NT2/D1 (cell line): Measurements from ENCODE around the gene CPXM2.

Experiments used
- DNase-seq: peaks from one replicate; pipeline ENCODE4 v3.0.0-alpha.2; 2011; ENCODE audit warnings: low read depth, low spot score
- H3K27me3 ChIP-seq: 2 replicates; pipeline ENCODE4 v1.6.0; 2011; ENCODE audit warnings: mild to moderate bottlenecking; ENCODE audit not compliant: insufficient read length, insufficient read depth
- H3K36me3 ChIP-seq: 2 replicates; pipeline ENCODE4 v1.6.1; 2011; ENCODE audit warnings: mild to moderate bottlenecking, low read length, mixed read lengths; ENCODE audit not compliant: insufficient read depth, insufficient read length
- H3K4me1 ChIP-seq: 2 replicates; pipeline ENCODE4 v1.5.1; 2011; ENCODE audit not compliant: insufficient read depth, insufficient read length
- H3K4me3 ChIP-seq: 2 replicates; pipeline ENCODE4 v1.5.1; 2011; ENCODE audit warnings: low read depth; ENCODE audit not compliant: insufficient read length
- H3K9ac ChIP-seq: 2 replicates; pipeline ENCODE4 v1.6.0; 2011; ENCODE audit warnings: low read depth; ENCODE audit not compliant: insufficient read length
- H3K9me3 ChIP-seq: 2 replicates; pipeline ENCODE4 v1.5.1; 2011; ENCODE audit warnings: mild to moderate bottlenecking, low read length; ENCODE audit not compliant: insufficient read depth
- SUZ12 ChIP-seq: IDR thresholded peaks from 2 replicates; pipeline ENCODE4 v1.6.1; 2011; ENCODE audit not compliant: insufficient read length, insufficient read depth; ENCODE audit errors: extremely low read depth
- YY1 ChIP-seq: IDR thresholded peaks from 2 replicates; pipeline ENCODE4 v1.6.1; 2011; ENCODE audit not compliant: insufficient read length, insufficient read depth
- ZNF274 ChIP-seq: IDR thresholded peaks from 2 replicates; pipeline ENCODE4 v1.6.1; 2011; ENCODE audit warnings: mild to moderate bottlenecking, low read depth, low read length

CPXM2 gene

DNA sequence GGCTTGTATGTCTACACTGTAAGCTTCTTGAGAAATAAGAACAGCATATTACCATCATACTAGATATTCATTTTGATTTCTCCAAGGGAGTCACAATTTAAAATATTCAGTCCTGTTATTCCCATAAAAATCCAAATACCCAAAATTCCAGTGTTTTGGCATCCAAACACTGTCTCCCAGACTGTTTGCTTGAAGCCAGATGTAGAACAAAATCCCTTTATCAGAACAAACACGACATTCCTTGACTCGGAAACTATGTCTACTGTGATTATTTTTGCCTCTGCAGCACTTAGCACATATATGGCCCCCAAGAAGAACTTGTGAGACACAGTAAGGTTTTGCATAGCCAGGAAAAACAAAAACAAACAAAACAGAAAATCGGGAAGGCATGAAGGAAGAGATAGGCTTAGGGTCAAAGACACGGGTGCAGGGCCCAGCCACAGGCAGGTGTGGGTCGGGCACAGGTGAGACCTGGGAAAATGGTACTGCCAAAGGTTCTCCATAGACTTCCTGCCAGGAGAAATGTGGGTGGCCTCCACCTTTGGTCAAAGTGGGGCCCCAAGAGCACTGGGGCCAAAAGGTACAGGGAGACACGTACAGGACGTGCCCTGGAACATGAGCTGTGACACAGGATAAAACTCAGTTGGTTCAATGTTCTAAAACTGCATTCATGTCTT, 36.5 kb downstream of the CPXM2 start:
- Histone ChIP-seq H3K9me3 (no peaks in the 10 kb centered on the region), H3K4me1 (no peaks in the 10 kb centered on the region), H3K36me3 (no peaks in the 10 kb centered on the region), H3K9ac (no peak overlapping the region), H3K4me3 (no peak overlapping the region), H3K27me3 (no peaks in the 10 kb centered on the region)
- DNase-seq = no peak
- no peak for TF ChIP-seq ZNF274
- TF ChIP-seq YY1 = no peak
- TF ChIP-seq SUZ12 = no peak

DNA sequence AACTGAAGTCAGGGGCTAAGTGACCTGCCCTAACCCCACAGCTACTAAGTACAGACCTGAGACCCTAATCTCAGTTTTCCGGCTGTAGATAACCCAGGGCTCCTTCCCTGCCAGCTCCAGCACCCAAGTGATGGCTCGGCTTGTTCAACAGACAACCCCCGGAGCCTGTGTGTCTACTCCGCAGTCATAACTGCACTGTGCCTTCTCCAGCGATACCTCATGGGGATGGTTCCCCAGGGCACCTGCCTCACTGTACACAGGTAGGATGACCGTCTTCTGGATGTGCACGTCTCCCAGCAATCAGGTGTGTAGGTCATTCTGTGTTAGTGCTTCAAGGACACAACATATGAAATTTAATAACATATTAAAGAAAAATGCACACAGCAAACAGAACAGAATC, 37.1 kb downstream of the CPXM2 start:
- no peak overlapping the region for H3K4me3 ChIP-seq
- TF ChIP-seq ZNF274 = no peak
- no peak for TF ChIP-seq YY1
- TF ChIP-seq SUZ12 = no peak
- no peaks in the 10 kb centered on the region for H3K9me3 ChIP-seq
- no peak overlapping the region for H3K9ac ChIP-seq
- H3K36me3 ChIP-seq = no peaks in the 10 kb centered on the region
- H3K27me3 ChIP-seq = no peaks in the 10 kb centered on the region
- DNase-seq = no peak
- H3K4me1 ChIP-seq = no peaks in the 10 kb centered on the region

GRCh38 chr10:123854003-123854402, 37.6 kb downstream of the CPXM2 start:
- Histone ChIP-seq H3K9me3 (no peaks in the 10 kb centered on the region), H3K36me3 (no peaks in the 10 kb centered on the region), H3K4me1 (no peaks in the 10 kb centered on the region), H3K9ac (no peak overlapping the region), H3K4me3 (no peak overlapping the region), H3K27me3 (no peaks in the 10 kb centered on the region)
- no peak for DNase-seq
- TF ChIP-seq YY1 (no peak), ZNF274 (no peak), SUZ12 (no peak)

DNA sequence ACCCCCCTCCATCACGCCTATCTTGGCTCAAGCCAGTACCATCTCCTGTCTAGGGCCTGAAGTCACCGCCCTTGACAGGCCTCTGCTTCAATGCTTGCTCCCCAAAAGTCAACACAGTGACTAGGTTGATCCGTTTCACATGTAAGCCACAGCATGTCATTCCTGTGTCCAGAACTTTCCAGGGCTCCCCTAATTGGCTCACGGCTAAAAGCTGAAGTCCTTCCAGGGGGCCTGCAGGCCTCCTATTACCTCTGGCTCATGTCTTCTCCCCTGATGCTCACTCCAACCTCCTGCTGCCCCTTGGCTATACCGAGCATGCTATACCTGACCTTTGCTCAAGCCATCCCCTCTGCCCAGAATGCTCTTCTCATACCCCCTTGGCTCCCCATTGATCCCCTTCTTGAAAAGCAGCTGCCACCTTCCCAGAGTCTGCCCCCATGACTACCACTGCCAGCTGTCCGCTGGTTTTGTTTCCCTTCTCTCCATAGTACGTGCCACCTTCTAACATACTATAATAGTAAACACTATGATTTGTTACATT, 39.1 kb downstream of the CPXM2 start:
- Histone ChIP-seq H3K9ac (no peak overlapping the region), H3K9me3 (no peaks in the 10 kb centered on the region), H3K27me3 (no peaks in the 10 kb centered on the region), H3K36me3 (no peaks in the 10 kb centered on the region), H3K4me3 (no peak overlapping the region), H3K4me1 (no peaks in the 10 kb centered on the region)
- no peak for DNase-seq
- TF ChIP-seq ZNF274 = no peak
- no peak for TF ChIP-seq SUZ12
- TF ChIP-seq YY1 = no peak

DNA sequence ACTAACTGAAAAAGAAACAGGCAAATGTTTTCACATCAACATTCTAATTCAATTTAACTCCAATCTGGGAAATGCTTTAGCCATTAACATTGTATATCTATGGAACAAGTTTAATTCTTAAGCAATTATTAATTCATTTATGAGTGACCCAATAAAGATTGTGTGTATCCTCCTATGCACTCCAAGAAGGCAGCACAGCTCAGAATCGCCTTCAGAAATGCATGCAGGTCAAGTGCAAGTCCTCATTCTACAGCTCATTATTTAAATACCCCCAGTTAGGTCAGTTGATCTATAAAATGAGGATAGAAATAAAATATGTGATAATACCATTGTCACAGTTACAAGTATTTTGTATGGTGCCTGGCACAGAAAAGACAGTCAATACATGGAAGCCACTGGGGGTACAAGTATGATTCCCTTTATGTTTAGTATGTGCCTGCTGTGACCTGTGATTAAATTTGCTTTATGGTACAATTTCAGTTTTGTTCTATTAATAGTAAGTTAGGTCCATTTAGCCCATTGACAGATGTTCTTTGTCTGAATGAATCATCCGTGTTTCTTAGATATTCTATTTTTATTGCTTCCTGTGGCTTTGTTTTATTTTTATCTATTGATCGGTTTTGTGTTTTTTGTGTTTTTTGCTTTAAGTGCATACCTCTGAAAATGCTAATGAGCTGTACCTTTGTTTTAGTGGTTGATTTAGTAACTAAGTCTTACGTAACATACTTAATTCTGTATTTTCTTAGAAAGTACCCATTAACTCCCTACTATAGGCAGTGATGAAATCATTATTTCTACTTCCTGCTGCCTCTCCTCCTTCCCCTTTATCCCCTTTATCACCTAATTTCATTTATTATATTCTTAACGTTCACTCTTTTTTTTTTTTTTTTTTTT, 42.8 kb downstream of the CPXM2 start:
- H3K4me1 ChIP-seq = no peaks in the 10 kb centered on the region
- H3K27me3 ChIP-seq = no peaks in the 10 kb centered on the region
- TF ChIP-seq YY1 (no peak), ZNF274 (no peak), SUZ12 (no peak)
- no peak overlapping the region for H3K9ac ChIP-seq
- DNase-seq = no peak
- no peak overlapping the region for H3K4me3 ChIP-seq
- H3K9me3 ChIP-seq = no peaks in the 10 kb centered on the region; the same call in 1 of the 2 replicates
- H3K36me3 ChIP-seq = no peaks in the 10 kb centered on the region

GRCh38 chr10:123847686-123848432, 43.7 kb downstream of the CPXM2 start:
- no peak for TF ChIP-seq SUZ12
- TF ChIP-seq YY1 = no peak
- TF ChIP-seq ZNF274 = no peak
- Histone ChIP-seq H3K27me3 (no peaks in the 10 kb centered on the region), H3K9me3 (no peaks in the 10 kb centered on the region; the same call in 1 of the 2 replicates), H3K9ac (no peak overlapping the region), H3K4me3 (no peak overlapping the region), H3K4me1 (no peaks in the 10 kb centered on the region), H3K36me3 (no peaks in the 10 kb centered on the region)
- no peak for DNase-seq
